Natural killer cell (primary cell): Measurements from ENCODE around the gene MYO9A. TPM values are rescaled to one million over a fixed set of nuclear protein-coding genes. Genes with fewer than 3 reads are reported as not detected.

Experiments used
- ATAC-seq, 3 donors: fragments of 150-1000 bp in 2 of 3; fragments of 200-7000 bp in 1 of 3; cut with Tn5 transposase; 1 replicate in 1 of 3; 2 replicates in 2 of 3; pipeline ENCODE4 v1.10.0; 2021; ENCODE audit warnings: mild to moderate bottlenecking in 2 of 3, moderate library complexity in 2 of 3
- DNase-seq, 2 donors: peaks; one replicate each; pipeline versions ENCODE4 v3.0.0 to v3.0.0-alpha.2; 2013 to 2021; ENCODE audit warnings: mixed read lengths in 1 of 2
- H3K27ac ChIP-seq: one replicate; pipeline ENCODE4 v1.5.1; 2013; ENCODE audit warnings: mild to moderate bottlenecking, low read length
- H3K27me3 ChIP-seq: one replicate; pipeline ENCODE4 v1.6.1; 2013; ENCODE audit warnings: low read length; ENCODE audit not compliant: control insufficient read depth, insufficient read depth
- H3K36me3 ChIP-seq: one replicate; pipeline ENCODE4 v1.6.1; 2013; ENCODE audit warnings: low read length; ENCODE audit not compliant: control insufficient read depth, insufficient read depth
- H3K4me1 ChIP-seq: one replicate; pipeline ENCODE4 v1.6.1; 2013; ENCODE audit warnings: low read length; ENCODE audit not compliant: control insufficient read depth, insufficient read depth
- H3K4me3 ChIP-seq: one replicate; pipeline ENCODE4 v1.5.1; 2013; ENCODE audit warnings: low read length
- H3K9me3 ChIP-seq: one replicate; pipeline ENCODE4 v1.6.1; 2013; ENCODE audit warnings: low read length; ENCODE audit not compliant: control insufficient read depth, insufficient read depth
- H3K27ac Mint-ChIP-seq, 2 donors: one replicate each; pipeline ENCODE4 v1.8.0; 2022; ENCODE audit warnings: mild to moderate bottlenecking in 2 of 2, mixed read lengths in 2 of 2, moderate library complexity in 1 of 2
- H3K27me3 Mint-ChIP-seq, 2 donors: one replicate each; pipeline ENCODE4 v1.8.0; 2022; ENCODE audit warnings: low read depth in 2 of 2, mixed read lengths in 2 of 2
- H3K36me3 Mint-ChIP-seq: one replicate; pipeline ENCODE4 v1.8.0; 2022; ENCODE audit warnings: mixed read lengths
- H3K4me1 Mint-ChIP-seq, 2 donors: one replicate each; pipeline ENCODE4 v1.8.0; 2022; ENCODE audit warnings: mixed read lengths in 2 of 2
- H3K4me3 Mint-ChIP-seq: one replicate; pipeline ENCODE4 v1.8.0; 2022; ENCODE audit warnings: mild to moderate bottlenecking, moderate library complexity, mixed read lengths
- H3K9me3 Mint-ChIP-seq, 2 donors: one replicate each; pipeline ENCODE4 v1.8.0; 2022; ENCODE audit warnings: mixed read lengths in 2 of 2
- WGBS: methylation state at CpG from one replicate; pipeline ENCODE4 v1.1.7; 2013; ENCODE audit warnings: missing lambda C conversion rate; ENCODE audit not compliant: insufficient coverage; 5-methylcytosine and 5-hydroxymethylcytosine counted together
- intact Hi-C: fragments of 100-400 bp; cut with micrococcal nuclease; formaldehyde crosslinking; loops from one replicate; pipeline ENCODE4 v1.14.2; 2022
- total RNA-seq, 4 donors: library from RNA; stranded (reverse); fragments of 120-200 nt in 1 of 4; gene quantifications; one replicate each; pipeline versions ENCODE4 v1.2.3 to v1.2.4, GENCODE V29; 2013 to 2022
- TF ChIP-seq, protein P1 (sequence below): fragments of 200-600 bp; IDR thresholded peaks from one replicate; pipeline ENCODE4 v1.8.0; 2022; ENCODE audit warnings: antibody characterized with exemption

The MYO9A gene
- total RNA-seq, 3 donors from 2014 or later (not counting 1 experiment from before 2014, with no cell fraction given), result 36.3 to 40.4 (median 37.3) TPM

DNA sequence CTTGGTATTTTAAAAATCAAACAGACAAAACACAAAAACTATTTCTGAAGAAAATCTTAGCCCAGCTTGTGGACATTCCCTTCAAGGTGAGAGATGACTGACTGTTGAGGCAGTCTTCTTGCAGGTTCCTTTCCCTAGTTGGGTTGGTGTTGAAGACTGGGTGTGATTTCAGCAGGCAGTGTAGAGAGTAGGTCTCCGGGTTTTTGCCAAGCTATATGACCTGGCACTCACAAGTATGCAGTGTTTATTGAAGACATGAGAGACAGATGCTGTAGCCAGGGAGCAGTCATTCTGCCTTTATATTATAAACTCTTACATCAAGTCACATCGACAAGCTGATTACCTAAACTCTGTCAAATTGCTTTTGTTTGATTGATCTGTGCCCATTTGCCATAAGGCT lies 17.8 kb upstream of the MYO9A start:
- Histone ChIP-seq H3K27ac (no peak overlapping the region), H3K4me3 (no peak overlapping the region), H3K9me3 (no peaks in the 10 kb centered on the region), H3K27me3 (no peaks in the 10 kb centered on the region), H3K36me3 (no peaks in the 10 kb centered on the region), H3K4me1 (no peaks in the 10 kb centered on the region)
- DNase-seq (no peak), ATAC-seq (no peak)
- Mint-ChIP-seq H3K27ac (no peak overlapping the region), H3K4me1 (no peaks in the 10 kb centered on the region), H3K9me3 (no peaks in the 10 kb centered on the region), H3K36me3 (no peaks in the 10 kb centered on the region), H3K4me3 (no peak overlapping the region), H3K27me3 (peaks cover 4 to 7% of the 10 kb centered on the region in 2 donors)
- 100% methylated on average over 1 of the region's 2 CpGs for WGBS
- TF ChIP-seq, protein P1, sequence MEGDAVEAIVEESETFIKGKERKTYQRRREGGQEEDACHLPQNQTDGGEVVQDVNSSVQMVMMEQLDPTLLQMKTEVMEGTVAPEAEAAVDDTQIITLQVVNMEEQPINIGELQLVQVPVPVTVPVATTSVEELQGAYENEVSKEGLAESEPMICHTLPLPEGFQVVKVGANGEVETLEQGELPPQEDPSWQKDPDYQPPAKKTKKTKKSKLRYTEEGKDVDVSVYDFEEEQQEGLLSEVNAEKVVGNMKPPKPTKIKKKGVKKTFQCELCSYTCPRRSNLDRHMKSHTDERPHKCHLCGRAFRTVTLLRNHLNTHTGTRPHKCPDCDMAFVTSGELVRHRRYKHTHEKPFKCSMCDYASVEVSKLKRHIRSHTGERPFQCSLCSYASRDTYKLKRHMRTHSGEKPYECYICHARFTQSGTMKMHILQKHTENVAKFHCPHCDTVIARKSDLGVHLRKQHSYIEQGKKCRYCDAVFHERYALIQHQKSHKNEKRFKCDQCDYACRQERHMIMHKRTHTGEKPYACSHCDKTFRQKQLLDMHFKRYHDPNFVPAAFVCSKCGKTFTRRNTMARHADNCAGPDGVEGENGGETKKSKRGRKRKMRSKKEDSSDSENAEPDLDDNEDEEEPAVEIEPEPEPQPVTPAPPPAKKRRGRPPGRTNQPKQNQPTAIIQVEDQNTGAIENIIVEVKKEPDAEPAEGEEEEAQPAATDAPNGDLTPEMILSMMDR, result no peak
- intact Hi-C loops, result no loop called here

DNA sequence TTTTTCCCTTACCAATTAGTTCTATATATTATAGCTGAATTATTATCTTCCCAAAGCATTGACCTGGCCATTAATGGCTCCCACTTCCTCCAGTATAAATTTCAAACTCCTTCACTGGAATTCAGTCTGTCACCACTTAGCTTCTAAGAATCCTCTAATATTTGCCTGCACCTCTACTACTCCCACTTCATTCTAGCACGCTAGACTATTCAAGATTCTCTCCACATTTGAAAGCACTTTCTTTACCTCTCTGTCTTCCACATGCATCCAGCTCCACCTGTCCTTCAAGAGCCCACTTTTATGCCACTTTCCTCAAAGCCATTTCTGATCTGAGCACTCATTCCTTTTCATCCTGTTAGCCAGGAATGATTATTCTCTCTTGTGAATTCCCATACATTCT lies 15.3 kb upstream of the MYO9A start:
- Mint-ChIP-seq H3K9me3 (no peaks in the 10 kb centered on the region), H3K4me1 (no peaks in the 10 kb centered on the region), H3K4me3 (no peak overlapping the region), H3K27ac (no peak overlapping the region), H3K36me3 (no peaks in the 10 kb centered on the region), H3K27me3 (peaks cover 4 to 7% of the 10 kb centered on the region in 2 donors)
- H3K4me1 ChIP-seq, result no peaks in the 10 kb centered on the region
- DNase-seq, result no peak
- no peaks in the 10 kb centered on the region for H3K9me3 ChIP-seq
- TF ChIP-seq, protein P1, result no peak
- WGBS, result 87% methylated on average over 1 of the region's 1 CpG
- H3K27ac ChIP-seq, result no peak overlapping the region
- no peak overlapping the region for H3K4me3 ChIP-seq
- H3K27me3 ChIP-seq, result no peaks in the 10 kb centered on the region
- H3K36me3 ChIP-seq, result no peaks in the 10 kb centered on the region
- intact Hi-C loops, result no loop called here
- ATAC-seq, result no peak

DNA sequence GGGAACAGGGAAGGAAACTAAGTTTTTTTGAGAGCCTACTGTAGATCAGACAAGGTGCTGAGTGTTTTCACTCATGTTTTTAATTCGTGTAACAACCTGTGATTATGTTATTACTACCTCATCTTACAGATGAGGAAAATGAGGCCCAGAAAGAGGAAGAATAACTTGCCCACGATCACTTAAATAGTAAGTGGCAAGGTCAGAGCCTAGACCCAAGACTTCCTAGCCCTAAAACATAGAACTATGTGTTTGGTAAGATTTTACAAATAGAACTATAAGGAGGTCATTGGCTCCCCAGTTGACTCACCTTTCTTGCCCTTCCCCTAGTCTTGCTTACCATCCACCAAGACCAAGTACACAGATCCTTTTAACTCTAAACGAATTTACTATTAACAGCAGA lies 14.0 kb upstream of the MYO9A start:
- ATAC-seq (no peak), DNase-seq (no peak)
- Histone ChIP-seq H3K4me1 (no peaks in the 10 kb centered on the region), H3K27me3 (no peaks in the 10 kb centered on the region), H3K36me3 (no peaks in the 10 kb centered on the region), H3K27ac (no peak overlapping the region), H3K4me3 (no peak overlapping the region), H3K9me3 (no peaks in the 10 kb centered on the region)
- intact Hi-C loops, result no loop called here
- Mint-ChIP-seq H3K4me1 (no peaks in the 10 kb centered on the region), H3K9me3 (no peaks in the 10 kb centered on the region), H3K27me3 (peaks cover 4 to 7% of the 10 kb centered on the region in 2 donors), H3K4me3 (no peak overlapping the region), H3K36me3 (no peaks in the 10 kb centered on the region), H3K27ac (no peak overlapping the region)
- 75% methylated on average over 1 of the region's 3 CpGs for WGBS
- TF ChIP-seq, protein P1, result no peak

DNA sequence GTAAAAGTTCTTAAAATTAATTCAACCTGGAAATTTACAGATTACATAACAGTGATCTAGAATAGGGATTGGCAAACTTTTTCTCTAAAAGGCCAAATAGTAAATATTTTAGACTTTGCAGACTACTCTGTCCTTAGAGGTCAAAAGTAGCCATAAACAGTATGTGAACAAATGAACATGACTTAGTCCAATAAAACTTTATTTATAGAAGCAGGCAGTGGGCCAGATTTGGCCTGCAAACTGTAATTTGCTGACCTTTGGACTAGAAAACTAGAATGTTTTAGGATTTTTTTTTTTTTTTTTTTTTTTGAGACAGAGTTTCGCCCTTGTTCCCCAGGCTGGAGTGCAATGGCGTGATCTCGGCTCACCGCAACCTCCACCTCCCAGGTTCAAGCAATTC lies 12.3 kb upstream of the MYO9A start:
- H3K27ac ChIP-seq, result no peak overlapping the region
- H3K4me1 ChIP-seq, result no peaks in the 10 kb centered on the region
- intact Hi-C loops, result no loop called here
- no peaks in the 10 kb centered on the region for H3K9me3 ChIP-seq
- no peaks in the 10 kb centered on the region for H3K4me1 Mint-ChIP-seq
- H3K4me3 ChIP-seq, result no peak overlapping the region
- peaks cover 4 to 7% of the 10 kb centered on the region in 2 donors for H3K27me3 Mint-ChIP-seq
- no peak for DNase-seq
- 100% methylated on average over 1 of the region's 4 CpGs for WGBS
- TF ChIP-seq, protein P1, result no peak
- no peaks in the 10 kb centered on the region for H3K9me3 Mint-ChIP-seq
- ATAC-seq, result no peak
- H3K27ac Mint-ChIP-seq, result no peak overlapping the region
- H3K36me3 Mint-ChIP-seq, result no peaks in the 10 kb centered on the region
- H3K36me3 ChIP-seq, result no peaks in the 10 kb centered on the region
- no peak overlapping the region for H3K4me3 Mint-ChIP-seq
- no peaks in the 10 kb centered on the region for H3K27me3 ChIP-seq
